ENCODE measurements around the gene USP10. TPM values are rescaled to one million over a fixed set of nuclear protein-coding genes. Genes with fewer than 3 reads are reported as not detected.

Gene USP10
- total RNA-seq, 1 donor from 2014 or later, result 124 TPM

DNA sequence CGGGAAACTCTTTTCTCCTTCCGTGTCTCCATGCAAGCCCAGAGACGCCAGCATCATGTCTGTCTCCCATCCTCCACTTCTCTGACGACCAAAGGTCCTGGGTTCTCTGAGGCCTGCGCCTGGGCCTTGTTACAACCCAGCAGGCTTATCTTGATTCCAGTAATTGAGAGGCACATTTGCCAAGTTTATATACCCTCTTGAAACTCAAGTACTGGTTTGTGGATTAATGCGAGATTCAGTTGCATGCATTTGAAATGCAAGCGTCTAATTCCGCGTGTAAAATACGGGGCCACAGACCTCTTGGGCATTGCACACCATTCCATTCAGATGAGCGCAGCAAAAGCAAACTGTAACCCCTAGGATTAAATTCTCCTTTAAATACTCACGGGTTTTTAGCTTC is 91.3 kb downstream of the USP10 start:
- intact Hi-C loops (cut with micrococcal nuclease), result no loop called here

DNA sequence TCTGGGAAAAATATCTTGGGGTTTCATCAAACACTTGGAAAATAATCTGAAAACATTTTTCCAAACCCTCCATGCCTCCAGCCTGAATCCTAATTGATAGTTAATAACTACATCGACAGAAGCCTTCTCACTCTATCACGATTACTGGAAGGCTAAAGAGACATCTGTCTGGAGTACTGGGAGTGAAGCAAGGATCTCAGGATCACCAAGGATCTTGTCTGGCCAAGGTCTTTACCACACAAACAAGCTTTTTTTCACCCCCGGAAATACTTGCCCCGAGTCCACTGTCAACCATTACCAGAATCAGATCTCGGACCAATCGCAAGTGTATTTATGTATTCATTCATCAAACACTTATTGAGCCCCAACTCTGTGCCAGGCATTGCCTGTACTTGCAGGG is 91.7 kb downstream of the USP10 start:
- intact Hi-C loops (cut with micrococcal nuclease), result no loop called here

DNA sequence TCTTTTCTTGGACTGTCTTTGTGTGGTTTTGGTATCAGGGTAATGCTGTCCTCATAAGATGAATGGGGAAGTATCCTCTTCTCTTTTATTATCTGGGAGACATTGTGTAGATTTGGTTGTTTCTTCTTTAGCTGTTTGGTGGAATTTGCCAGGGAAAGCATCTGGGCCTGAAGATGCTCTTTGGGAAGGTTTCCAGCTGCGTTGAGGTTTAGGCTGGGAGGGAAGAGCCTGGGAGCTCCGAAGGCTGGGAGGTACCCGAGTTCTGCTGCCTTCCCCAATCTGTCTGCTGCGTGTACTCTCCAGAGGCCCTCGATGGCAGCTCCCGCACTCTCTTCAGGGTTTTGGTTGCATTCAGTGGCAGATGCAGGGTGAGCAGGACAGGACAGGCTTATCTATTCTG is 94.4 kb downstream of the USP10 start:
- intact Hi-C loops (cut with micrococcal nuclease), result no loop called here

GRCh38 chr16:84794626-84795025 is 94.8 kb downstream of the USP10 start:
- intact Hi-C loops (cut with micrococcal nuclease), result no loop called here

GRCh38 chr16:84795329-84796053 is 95.7 kb downstream of the USP10 start:
- intact Hi-C loops (cut with micrococcal nuclease), result no loop called here

- intact Hi-C loops (cut with micrococcal nuclease), result no loop called here
Observed at GRCh38 chr16:84800158-84800978, 100.6 kb downstream of the USP10 start.

DNA sequence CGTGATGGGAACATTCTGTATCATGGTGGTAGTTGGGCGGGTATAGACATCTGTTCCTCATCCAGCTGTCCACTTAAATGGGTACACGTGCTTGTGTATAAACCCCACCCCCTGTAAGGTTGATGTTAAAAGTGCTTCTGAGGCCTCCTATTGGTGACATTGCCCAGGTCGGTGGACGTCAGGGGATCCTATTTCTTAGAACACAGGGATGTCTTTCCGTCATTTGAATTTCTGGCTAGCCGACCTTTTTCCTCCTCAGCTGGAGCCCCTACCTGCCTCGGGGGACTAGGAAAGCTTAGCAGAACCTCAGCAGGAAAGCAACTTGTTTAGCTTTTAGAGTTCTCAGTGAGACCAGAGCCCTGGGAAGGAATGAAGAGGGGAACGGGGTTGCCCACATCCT is 103.3 kb downstream of the USP10 start:
- intact Hi-C loops (cut with micrococcal nuclease), result no loop called here

DNA sequence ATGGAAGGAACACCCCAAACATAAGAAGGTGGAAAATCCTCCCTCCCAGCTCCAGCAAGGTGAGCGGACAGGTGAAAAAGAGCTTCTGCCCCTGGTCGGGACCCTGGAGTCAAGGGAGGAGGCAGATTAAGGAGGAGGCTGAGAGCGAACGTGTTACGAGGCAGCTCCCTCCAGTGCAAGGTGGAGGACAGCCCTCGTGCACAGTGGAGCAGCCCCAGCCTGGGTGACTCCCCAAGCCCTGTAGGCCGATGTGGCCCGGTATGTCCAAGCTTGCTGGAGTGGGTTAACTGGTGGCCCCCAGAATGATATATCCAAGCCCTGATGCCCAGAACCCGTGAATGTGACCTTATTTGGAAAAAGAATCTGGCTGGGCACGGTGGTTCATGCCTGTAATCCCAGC is 104.5 kb downstream of the USP10 start:
- intact Hi-C loops (cut with micrococcal nuclease), result no loop called here

DNA sequence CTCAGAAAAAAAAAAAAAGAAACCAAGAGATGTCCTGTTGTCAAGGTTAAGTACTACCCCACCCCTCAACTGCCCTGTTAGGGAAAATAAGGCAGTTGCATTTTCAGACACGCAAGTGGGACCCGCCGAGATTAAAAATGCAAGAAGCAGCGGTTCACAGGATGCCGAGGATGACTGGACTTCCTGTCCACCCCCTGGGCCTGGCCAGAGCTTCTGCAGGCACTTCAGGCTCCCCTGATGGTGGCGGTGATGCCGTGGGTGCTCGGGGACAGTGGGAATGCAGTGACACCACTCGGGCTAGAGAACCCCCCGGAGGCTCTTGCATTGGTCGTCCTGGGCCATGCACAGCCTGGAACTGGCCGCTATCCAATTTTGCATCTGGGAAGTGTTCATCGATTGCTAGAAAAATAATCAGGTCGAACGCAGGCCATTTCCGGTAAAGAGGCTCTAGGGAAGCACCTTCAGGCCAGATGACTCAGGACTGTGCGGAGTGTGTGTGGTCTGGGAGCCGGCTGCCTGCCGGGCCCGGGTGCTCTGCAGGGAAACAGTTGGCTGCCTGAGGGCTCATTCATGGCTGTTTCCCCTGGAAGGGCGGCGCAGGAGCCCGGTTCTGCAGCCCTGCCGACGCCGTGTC is 106.6 kb downstream of the USP10 start:
- intact Hi-C loops (cut with micrococcal nuclease), result no loop called here

- intact Hi-C loops (cut with micrococcal nuclease), result no loop called here
Observed at GRCh38 chr16:84806890-84807258, 107.1 kb downstream of the USP10 start.

DNA sequence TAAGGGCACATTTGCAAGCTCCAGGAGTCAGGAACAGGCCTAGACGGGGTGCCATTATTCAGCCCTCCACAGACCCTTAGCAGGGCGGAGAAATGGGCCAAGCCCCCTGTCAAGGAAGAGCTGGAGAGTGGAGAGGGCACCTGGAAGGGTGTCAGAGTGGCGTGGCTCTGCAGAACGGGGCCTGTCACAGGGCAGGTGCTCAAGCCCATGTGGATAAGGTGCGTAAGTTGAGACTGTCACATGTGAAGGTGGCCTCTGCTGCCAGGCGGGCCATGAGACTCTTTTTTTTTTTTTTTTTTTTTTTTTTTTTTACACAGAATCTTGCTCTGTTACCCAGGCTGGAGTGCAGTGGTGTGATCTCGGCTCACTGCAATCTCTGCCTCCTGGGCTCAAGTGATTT is 108.0 kb downstream of the USP10 start:
- intact Hi-C loops (cut with micrococcal nuclease), result no loop called here

DNA sequence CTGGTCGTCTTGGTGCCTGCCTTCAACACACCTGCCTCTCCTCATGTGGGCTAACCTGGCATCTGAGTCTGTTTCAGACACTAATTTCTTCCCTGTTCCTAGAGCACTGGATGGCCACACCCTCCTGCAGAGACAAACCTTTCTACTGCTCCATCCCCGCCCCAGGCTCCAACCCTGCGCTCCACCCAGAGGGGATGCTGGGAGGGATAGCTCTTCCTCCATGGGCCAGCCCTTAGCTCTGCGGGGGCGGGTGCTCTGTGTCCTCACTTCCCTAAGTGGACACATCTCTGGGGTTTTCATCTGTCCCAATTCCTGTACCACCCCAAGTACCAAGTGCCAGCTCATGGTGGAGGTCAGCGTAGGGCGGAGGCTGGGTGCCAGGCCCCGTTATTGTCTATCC is 109.0 kb downstream of the USP10 start:
- intact Hi-C loops (cut with micrococcal nuclease), result no loop called here

- intact Hi-C loops (cut with micrococcal nuclease), result loop anchor here (10.0 kb wide), 1 partner anchor 166 kb away; the partner anchor contains the start of gene KLHL36
Observed at GRCh38 chr16:84810518-84811273, 110.9 kb downstream of the USP10 start.

- intact Hi-C loops (cut with micrococcal nuclease), result loop anchor here (10.0 kb wide), 1 partner anchor 167 kb away; the partner anchor contains the start of gene KLHL36
Observed at GRCh38 chr16:84811529-84811928, 111.7 kb downstream of the USP10 start.

GRCh38 chr16:84813141-84813934 is 113.5 kb downstream of the USP10 start:
- intact Hi-C loops (cut with micrococcal nuclease), result loop anchor here (10.0 kb wide), 1 partner anchor 169 kb away; the partner anchor contains the start of gene KLHL36

DNA sequence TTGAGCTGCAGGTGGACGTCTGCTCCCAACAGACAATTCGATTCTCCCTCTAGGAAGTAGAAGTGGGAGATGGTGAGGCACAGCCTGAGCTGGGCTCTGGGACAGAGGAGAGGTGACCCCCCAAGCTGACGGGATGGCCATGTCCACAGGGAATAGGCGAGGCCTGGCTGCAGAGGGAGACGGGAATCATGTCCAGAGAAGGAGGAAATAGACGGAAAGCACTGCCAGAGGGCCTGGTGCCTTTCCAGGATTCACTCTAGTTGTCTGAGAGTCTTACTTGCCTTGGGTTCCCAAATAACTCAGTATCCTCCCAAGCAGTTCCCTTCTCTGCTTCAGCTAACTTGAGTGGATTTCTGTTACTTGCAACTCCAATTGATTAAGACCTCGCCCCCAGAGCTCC is 115.7 kb downstream of the USP10 start:
- intact Hi-C loops (cut with micrococcal nuclease), result loop anchor here (10.0 kb wide), 1 partner anchor 171 kb away; the partner anchor contains the start of gene KLHL36

DNA sequence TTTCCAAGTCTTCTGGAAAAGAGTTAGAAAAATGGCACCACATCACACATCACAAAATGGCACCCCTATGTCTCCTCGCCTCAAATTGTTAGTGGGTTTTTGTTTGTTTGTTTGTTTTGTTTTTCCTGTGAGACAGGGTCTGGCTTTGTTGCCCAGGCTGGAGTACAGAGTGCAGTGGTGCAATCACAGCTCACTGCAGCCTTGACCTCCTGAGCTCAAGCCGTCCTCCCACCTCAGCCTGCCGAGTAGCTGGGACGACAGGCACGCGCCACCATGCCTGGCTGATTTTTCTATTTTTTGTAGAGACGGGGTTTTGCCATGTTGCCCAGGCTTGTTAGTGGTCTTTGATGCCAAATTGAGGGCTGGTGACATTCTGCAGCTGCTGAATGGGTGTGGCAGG is 116.2 kb downstream of the USP10 start:
- intact Hi-C loops (cut with micrococcal nuclease), result loop anchor here (10.0 kb wide), 1 partner anchor 171 kb away; the partner anchor contains the start of gene KLHL36

GRCh38 chr16:84816485-84816884 is 116.7 kb downstream of the USP10 start:
- intact Hi-C loops (cut with micrococcal nuclease), result loop anchor here (10.0 kb wide), 1 partner anchor 172 kb away; the partner anchor contains the start of gene KLHL36

- intact Hi-C loops (cut with micrococcal nuclease), result loop anchor here (10.0 kb wide), 1 partner anchor 172 kb away; the partner anchor contains the start of gene KLHL36
Observed at GRCh38 chr16:84817206-84817605, 117.4 kb downstream of the USP10 start.

DNA sequence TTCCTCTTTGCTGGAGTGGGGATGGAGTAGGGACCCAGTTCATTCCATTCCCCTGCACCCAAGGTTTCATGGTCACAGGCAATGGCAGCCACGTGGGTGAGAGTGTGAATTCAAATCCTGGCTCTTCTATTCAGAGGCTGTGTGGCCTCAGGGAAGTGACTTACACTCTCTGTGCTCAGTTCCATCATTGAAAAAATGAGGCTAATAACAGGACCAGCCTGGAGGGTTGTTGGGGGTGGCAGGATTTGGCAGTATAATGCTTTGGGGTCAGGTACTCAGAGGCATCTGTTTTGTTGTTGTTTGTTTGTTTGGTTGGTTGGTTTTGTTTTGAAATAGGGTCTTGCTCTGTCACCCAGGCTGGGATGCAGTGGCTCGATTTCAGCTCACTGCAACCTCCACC is 117.8 kb downstream of the USP10 start:
- intact Hi-C loops (cut with micrococcal nuclease), result loop anchor here (10.0 kb wide), 1 partner anchor 173 kb away; the partner anchor contains the start of gene KLHL36
